H7 (cell line): ENCODE measurements around the gene RAD51B. TPM values are rescaled to one million over a fixed set of nuclear protein-coding genes. Genes with fewer than 3 reads are reported as not detected.
A peak's percentile ranks its signal among the peaks of the same experiment; 100 is the strongest.

Experiments
- DNase-seq: peaks from one replicate; pipeline ENCODE4 v3.0.0; 2012
- H3K27me3 ChIP-seq: 2 replicates; pipeline ENCODE4 v1.6.0; 2011; ENCODE audit warnings: mild to moderate bottlenecking, low read length; ENCODE audit not compliant: control insufficient read depth, insufficient read depth
- H3K36me3 ChIP-seq: replicated peaks from 2 replicates; pipeline ENCODE4 v1.5.1; 2011; ENCODE audit warnings: low read length; ENCODE audit not compliant: control insufficient read depth, insufficient read depth
- H3K4me3 ChIP-seq: 2 replicates; pipeline ENCODE4 v1.5.1; 2011; ENCODE audit warnings: low read depth, mild to moderate bottlenecking, control low read depth, low read length, moderate library complexity; ENCODE audit not compliant: insufficient read depth
- total RNA-seq: library from RNA; depleted of rRNA; stranded (reverse); fragments of >200 nt; shearing (Covaris generic); gene quantifications from 2 replicates; pipeline ENCODE4 v1.2.3, GENCODE V29; 2014

Gene RAD51B
- total RNA-seq, 1 experiment from 2014 or later = 9.6 TPM

- Histone ChIP-seq H3K4me3 (no peak overlapping the region), H3K36me3 (no peaks in the 10 kb centered on the region), H3K27me3 (no peaks in the 10 kb centered on the region)
- no peak for DNase-seq
Measured at GRCh38 chr14:68602507-68602906, 782.9 kb downstream of the RAD51B start.

- no peak overlapping the region for H3K4me3 ChIP-seq
- H3K27me3 ChIP-seq = no peaks in the 10 kb centered on the region
- no peak for DNase-seq
- H3K36me3 ChIP-seq = no peaks in the 10 kb centered on the region
Measured at GRCh38 chr14:68603533-68604360, 784.2 kb downstream of the RAD51B start.

GRCh38 chr14:68604361-68604730 is 784.8 kb downstream of the RAD51B start:
- peak; percentile 43 for DNase-seq
- Histone ChIP-seq H3K27me3 (no peaks in the 10 kb centered on the region), H3K4me3 (no peak overlapping the region), H3K36me3 (no peaks in the 10 kb centered on the region)

- DNase-seq = no peak
- H3K36me3 ChIP-seq = no peaks in the 10 kb centered on the region
- no peak overlapping the region for H3K4me3 ChIP-seq
- no peaks in the 10 kb centered on the region for H3K27me3 ChIP-seq
Measured at GRCh38 chr14:68604822-68605221, 785.2 kb downstream of the RAD51B start.

- H3K36me3 ChIP-seq = no peaks in the 10 kb centered on the region
- H3K4me3 ChIP-seq = no peak overlapping the region
- H3K27me3 ChIP-seq = no peaks in the 10 kb centered on the region
- no peak for DNase-seq
Measured at GRCh38 chr14:68606176-68606575, 786.6 kb downstream of the RAD51B start.

GRCh38 chr14:68606644-68607043 is 787.1 kb downstream of the RAD51B start:
- Histone ChIP-seq H3K4me3 (no peak overlapping the region), H3K27me3 (no peaks in the 10 kb centered on the region), H3K36me3 (no peaks in the 10 kb centered on the region)
- no peak for DNase-seq

- Histone ChIP-seq H3K36me3 (no peaks in the 10 kb centered on the region), H3K27me3 (no peaks in the 10 kb centered on the region), H3K4me3 (no peak overlapping the region)
- DNase-seq = peak; percentile 72
Measured at GRCh38 chr14:68607081-68607866, 787.7 kb downstream of the RAD51B start.

GRCh38 chr14:68607867-68608573 is 788.4 kb downstream of the RAD51B start:
- DNase-seq = no peak

GRCh38 chr14:68608574-68608962 is 789.0 kb downstream of the RAD51B start:
- H3K36me3 ChIP-seq = no peaks in the 10 kb centered on the region
- no peak for DNase-seq
- no peaks in the 10 kb centered on the region for H3K27me3 ChIP-seq
- no peak overlapping the region for H3K4me3 ChIP-seq

More at GRCh38 chr14:68607867-68608573, 788.4 kb downstream of the RAD51B start:
- no peaks in the 10 kb centered on the region for H3K27me3 ChIP-seq
- H3K4me3 ChIP-seq = no peak overlapping the region
- H3K36me3 ChIP-seq = no peaks in the 10 kb centered on the region

- Histone ChIP-seq H3K4me3 (no peak overlapping the region), H3K27me3 (no peaks in the 10 kb centered on the region), H3K36me3 (no peaks in the 10 kb centered on the region)
- no peak for DNase-seq
Measured at GRCh38 chr14:68609012-68609411, 789.4 kb downstream of the RAD51B start.

- H3K27me3 ChIP-seq = no peaks in the 10 kb centered on the region
- DNase-seq = no peak
- H3K36me3 ChIP-seq = no peaks in the 10 kb centered on the region
- H3K4me3 ChIP-seq = no peak overlapping the region
Measured at GRCh38 chr14:68610251-68610793, 790.7 kb downstream of the RAD51B start.

- Histone ChIP-seq H3K27me3 (no peaks in the 10 kb centered on the region), H3K4me3 (no peak overlapping the region), H3K36me3 (no peaks in the 10 kb centered on the region)
- no peak for DNase-seq
Measured at GRCh38 chr14:68611599-68611998, 792.0 kb downstream of the RAD51B start.

GRCh38 chr14:68612049-68612448 is 792.5 kb downstream of the RAD51B start:
- Histone ChIP-seq H3K4me3 (no peak overlapping the region), H3K36me3 (no peaks in the 10 kb centered on the region), H3K27me3 (no peaks in the 10 kb centered on the region)
- DNase-seq = no peak

- H3K27me3 ChIP-seq = no peaks in the 10 kb centered on the region
- DNase-seq = no peak
- H3K36me3 ChIP-seq = no peaks in the 10 kb centered on the region
- no peak overlapping the region for H3K4me3 ChIP-seq
Measured at GRCh38 chr14:68616221-68616902, 796.8 kb downstream of the RAD51B start.
